Large intestine (tissue), 3 donors: ENCODE data around the gene HOXC11. TPM values are rescaled to one million over a fixed set of nuclear protein-coding genes. Genes with fewer than 3 reads are reported as not detected.

Experiments used
- DNase-seq, 2 donors: peaks; one replicate each; pipeline versions ENCODE4 v3.0.0 to v3.0.0-alpha.2; 2013
- H3K27ac ChIP-seq: one replicate; pipeline ENCODE4 v1.5.1; 2013; ENCODE audit warnings: low read length
- H3K27me3 ChIP-seq: 2 replicates; pipeline ENCODE4 v1.6.1; 2013; ENCODE audit warnings: low read length; ENCODE audit not compliant: control insufficient read depth, insufficient read depth
- H3K36me3 ChIP-seq: 2 replicates; pipeline ENCODE4 v1.6.1; 2013; ENCODE audit warnings: low read length; ENCODE audit not compliant: control insufficient read depth, insufficient read depth
- H3K4me1 ChIP-seq: one replicate; pipeline ENCODE4 v1.6.1; 2013; ENCODE audit warnings: low read length; ENCODE audit not compliant: control insufficient read depth, insufficient read depth
- H3K4me3 ChIP-seq: one replicate; pipeline ENCODE4 v1.5.1; 2013; ENCODE audit warnings: low read length
- H3K9me3 ChIP-seq: one replicate; pipeline ENCODE4 v1.6.1; 2013; ENCODE audit warnings: mild to moderate bottlenecking, low read depth, low read length, moderate library complexity; ENCODE audit not compliant: control insufficient read depth
- WGBS: methylation state at CpG from one replicate; pipeline ENCODE4 v1.1.5; 2013; ENCODE audit warnings: low lambda C conversion rate; ENCODE audit not compliant: insufficient coverage; 5-methylcytosine and 5-hydroxymethylcytosine counted together
- polyA plus RNA-seq: library from polyadenylated mRNA; unstranded; fragments of 120-200 nt; gene quantifications from one replicate; pipeline ENCODE4 v1.2.1, GENCODE V29; 2013

Gene HOXC11
- polyA plus RNA-seq, 1 donor = 0.18 TPM

GRCh38 chr12:53935383-53936341 lies 37.3 kb upstream of the HOXC11 start:
- WGBS = 0% methylated on average over 2 of the region's 49 CpGs
- Histone ChIP-seq H3K4me1 (no peaks in the 10 kb centered on the region), H3K4me3 (no peak overlapping the region), H3K27me3 (peaks cover 98% of the 10 kb centered on the region), H3K36me3 (no peaks in the 10 kb centered on the region), H3K9me3 (peaks cover 7% of the 10 kb centered on the region), H3K27ac (no peak overlapping the region)
- no peak for DNase-seq

- H3K4me1 ChIP-seq = no peaks in the 10 kb centered on the region
- H3K36me3 ChIP-seq = no peaks in the 10 kb centered on the region
- WGBS = no CpG with 5 or more reads among the region's 12 CpGs
- peaks cover 7% of the 10 kb centered on the region for H3K9me3 ChIP-seq
- DNase-seq = no peak
- peaks cover 100% of the 10 kb centered on the region for H3K27me3 ChIP-seq
- no peak overlapping the region for H3K4me3 ChIP-seq
- H3K27ac ChIP-seq = no peak overlapping the region
These were observed 35.8 kb upstream of the HOXC11 start for GRCh38 chr12:53937099-53937498.

- DNase-seq = no peak
- H3K4me1 ChIP-seq = no peaks in the 10 kb centered on the region
- H3K9me3 ChIP-seq = peaks cover 7% of the 10 kb centered on the region
- no peaks in the 10 kb centered on the region for H3K36me3 ChIP-seq
- no peak overlapping the region for H3K4me3 ChIP-seq
- peaks cover 99% of the 10 kb centered on the region for H3K27me3 ChIP-seq
- no peak overlapping the region for H3K27ac ChIP-seq
- 13% methylated on average over 7 of the region's 23 CpGs for WGBS
These were observed 35.2 kb upstream of the HOXC11 start for GRCh38 chr12:53937596-53938325.

GRCh38 chr12:53938326-53939140 lies 34.4 kb upstream of the HOXC11 start, which contains the start of gene HOXC13:
TSS of gene HOXC13 (plus strand) at chr12:53938831. CDS start at chr12:53938907, 76 bp downstream.
- Histone ChIP-seq H3K27ac (no peak within 1 kb of the TSS), H3K4me1 (no peaks in the 10 kb centered on the region), H3K9me3 (peaks cover 7% of the 10 kb centered on the region), H3K4me3 (no peak within 1 kb of the TSS), H3K36me3 (no peaks in the 10 kb centered on the region), H3K27me3 (peaks cover 98% of the 10 kb centered on the region)
- DNase-seq = peak; percentile 75 to 78
- no CpG with 5 or more reads among the region's 56 CpGs for WGBS

- H3K27me3 ChIP-seq = peaks cover 98% of the 10 kb centered on the region
- WGBS = no CpG with 5 or more reads among the region's 91 CpGs
- H3K4me1 ChIP-seq = no peaks in the 10 kb centered on the region
- DNase-seq = no peak
- H3K9me3 ChIP-seq = peaks cover 7% of the 10 kb centered on the region
- H3K36me3 ChIP-seq = no peaks in the 10 kb centered on the region
- H3K4me3 ChIP-seq = no peak overlapping the region
- no peak overlapping the region for H3K27ac ChIP-seq
These were observed 33.5 kb upstream of the HOXC11 start for GRCh38 chr12:53939141-53940108.

GRCh38 chr12:53940443-53941014 lies 32.4 kb upstream of the HOXC11 start:
- Histone ChIP-seq H3K27me3 (peaks cover 98% of the 10 kb centered on the region), H3K36me3 (no peaks in the 10 kb centered on the region), H3K27ac (no peak overlapping the region), H3K4me3 (no peak overlapping the region), H3K9me3 (peaks cover 7% of the 10 kb centered on the region), H3K4me1 (no peaks in the 10 kb centered on the region)
- DNase-seq = no peak
- 0% methylated on average over 1 of the region's 9 CpGs for WGBS

GRCh38 chr12:53941187-53941586 lies 31.7 kb upstream of the HOXC11 start:
- peaks cover 98% of the 10 kb centered on the region for H3K27me3 ChIP-seq
- peaks cover 7% of the 10 kb centered on the region for H3K9me3 ChIP-seq
- no peak overlapping the region for H3K27ac ChIP-seq
- no peaks in the 10 kb centered on the region for H3K4me1 ChIP-seq
- no peak overlapping the region for H3K4me3 ChIP-seq
- H3K36me3 ChIP-seq = no peaks in the 10 kb centered on the region
- no peak for DNase-seq

GRCh38 chr12:53941750-53942149 lies 31.2 kb upstream of the HOXC11 start:
- DNase-seq = no peak
- Histone ChIP-seq H3K36me3 (no peaks in the 10 kb centered on the region), H3K27ac (no peak overlapping the region), H3K27me3 (peaks cover 98% of the 10 kb centered on the region), H3K9me3 (peaks cover 5% of the 10 kb centered on the region), H3K4me3 (no peak overlapping the region), H3K4me1 (no peaks in the 10 kb centered on the region)
- WGBS = 20% methylated on average over 1 of the region's 5 CpGs

- DNase-seq = no peak
- WGBS = no CpG with 5 or more reads among the region's 2 CpGs
- no peaks in the 10 kb centered on the region for H3K4me1 ChIP-seq
- H3K27ac ChIP-seq = no peak overlapping the region
- no peaks in the 10 kb centered on the region for H3K36me3 ChIP-seq
- H3K4me3 ChIP-seq = no peak overlapping the region
- H3K27me3 ChIP-seq = peaks cover 97% of the 10 kb centered on the region
- peaks cover 5% of the 10 kb centered on the region for H3K9me3 ChIP-seq
These were observed 30.4 kb upstream of the HOXC11 start for GRCh38 chr12:53942467-53942997.
